ENCODE measurements around the gene APBB2.
A peak's percentile ranks its signal among the peaks of the same experiment; 100 is the strongest.

APBB2 gene

GRCh38 chr4:40848940-40849339 is 365.4 kb downstream of the APBB2 start:
- no peak for DNase-seq (ENCODE audit: low read depth)

- no peak for DNase-seq (ENCODE audit: low read depth)
These were observed 366.1 kb downstream of the APBB2 start for GRCh38 chr4:40848251-40848650.

- no peak for DNase-seq (ENCODE audit: low read depth)
These were observed 367.8 kb downstream of the APBB2 start for GRCh38 chr4:40846532-40846931.

GRCh38 chr4:40845154-40845835 is 369.0 kb downstream of the APBB2 start:
- no peak for DNase-seq (ENCODE audit: low read depth)

- DNase-seq (ENCODE audit: low read depth), result no peak
These were observed 370.1 kb downstream of the APBB2 start for GRCh38 chr4:40844261-40844660.

GRCh38 chr4:40843696-40844095 is 370.6 kb downstream of the APBB2 start:
- no peak for DNase-seq (ENCODE audit: low read depth)

- DNase-seq (ENCODE audit: low read depth), result no peak
These were observed 371.5 kb downstream of the APBB2 start for GRCh38 chr4:40842725-40843423.

- DNase-seq (ENCODE audit: low read depth), result no peak
These were observed 372.0 kb downstream of the APBB2 start for GRCh38 chr4:40842318-40842717.

- DNase-seq (ENCODE audit: low read depth), result peak; percentile 20
These were observed 373.3 kb downstream of the APBB2 start for GRCh38 chr4:40840985-40841571.

- no peak for DNase-seq (ENCODE audit: low read depth)
These were observed 373.9 kb downstream of the APBB2 start for GRCh38 chr4:40840255-40840984.

GRCh38 chr4:40838742-40839141 is 375.6 kb downstream of the APBB2 start:
- no peak for DNase-seq (ENCODE audit: low read depth)

- DNase-seq (ENCODE audit: low read depth), result no peak
These were observed 377.1 kb downstream of the APBB2 start for GRCh38 chr4:40837094-40837870.

- DNase-seq (ENCODE audit: low read depth), result no peak
These were observed 381.1 kb downstream of the APBB2 start for GRCh38 chr4:40833212-40833611.

- DNase-seq (ENCODE audit: low read depth), result no peak
These were observed 382.2 kb downstream of the APBB2 start for GRCh38 chr4:40832175-40832574.

GRCh38 chr4:40831146-40831907 is 383.0 kb downstream of the APBB2 start:
- DNase-seq (ENCODE audit: low read depth), result no peak

GRCh38 chr4:40829586-40829985 is 384.8 kb downstream of the APBB2 start:
- DNase-seq (ENCODE audit: low read depth), result no peak

GRCh38 chr4:40828661-40829060 is 385.7 kb downstream of the APBB2 start:
- no peak for DNase-seq (ENCODE audit: low read depth)

GRCh38 chr4:40827758-40828157 is 386.6 kb downstream of the APBB2 start:
- no peak for DNase-seq (ENCODE audit: low read depth)

GRCh38 chr4:40826821-40827220 is 387.5 kb downstream of the APBB2 start:
- DNase-seq (ENCODE audit: low read depth), result no peak

GRCh38 chr4:40825014-40825838 is 389.1 kb downstream of the APBB2 start:
- DNase-seq (ENCODE audit: low read depth), result no peak

Data from activated T-helper 1 cell treated with Interleukin-2 at 50 U/mL for 16 hours (primary cell).